ENCODE results near the gene MAG. TPM values are rescaled to one million over a fixed set of nuclear protein-coding genes. Genes with fewer than 3 reads are reported as not detected.

Gene MAG
- total RNA-seq, 1 experiment from 2014 or later, result 0.46 TPM

- CTCF ChIA-PET, result interaction anchor here (1.6 kb wide), 1 partner anchor 11 kb away, joined by 12 read pairs; no protein-coding TSS in a partner anchor
- Mint-ChIP-seq H3K27me3 (ENCODE audit: low read depth) (no peaks in the 10 kb centered on the region; the same call in 1 of the 2 replicates), H3K9me3 (no peaks in the 10 kb centered on the region), H3K4me1 (0 out of 2 replicates have a peak, but pooled peaks cover 3% of the 10 kb centered on the region), H3K27ac (no peak overlapping the region), H3K4me3 (no peak overlapping the region), H3K36me3 (no peaks in the 10 kb centered on the region)
- DNase-seq (ENCODE audit: low spot score) (no peak), ATAC-seq (no peak)
- POLR2A ChIA-PET, result no interaction called here
- TF ChIP-seq ERG (CRISPR knock-in tag; IDR thresholded peaks at IDR 0.05) (no peak), ZNF396 (CRISPR knock-in tag; IDR thresholded peaks at IDR 0.05; ENCODE audit: borderline replicate concordance) (no peak), ZNF317 (CRISPR knock-in tag; IDR thresholded peaks at IDR 0.05; ENCODE audit: borderline replicate concordance, low read depth) (no peak), OVOL2 (CRISPR knock-in tag; IDR thresholded peaks at IDR 0.05; ENCODE audit: borderline replicate concordance) (no peak), PRRX2 (CRISPR knock-in tag; IDR thresholded peaks at IDR 0.05) (no peak), ZNF423 (CRISPR knock-in tag; IDR thresholded peaks at IDR 0.05) (no peak), ZNF219 (CRISPR knock-in tag; IDR thresholded peaks at IDR 0.05; ENCODE audit: borderline replicate concordance) (no peak), NR3C1 (CRISPR knock-in tag; conservative IDR thresholded peaks at IDR 0.05; ENCODE audit: low read depth) (no peak), ZBTB43 (CRISPR knock-in tag; IDR thresholded peaks at IDR 0.05) (no peak), ZBTB21 (CRISPR knock-in tag; IDR thresholded peaks at IDR 0.05; ENCODE audit: borderline replicate concordance) (no peak), IRF2 (CRISPR knock-in tag; IDR thresholded peaks at IDR 0.05; ENCODE audit: borderline replicate concordance, low read depth) (no peak), MLX (CRISPR knock-in tag; IDR thresholded peaks at IDR 0.05) (no peak), ZNF263 (CRISPR knock-in tag; IDR thresholded peaks at IDR 0.05; ENCODE audit: low read depth) (no peak)
Measured at GRCh38 chr19:35341565-35342225, 49.7 kb downstream of the MAG start.

GRCh38 chr19:35342430-35342829, 50.5 kb downstream of the MAG start:
- TF ChIP-seq ZBTB21 (CRISPR knock-in tag; IDR thresholded peaks at IDR 0.05; ENCODE audit: borderline replicate concordance) (no peak), HMGXB4 (CRISPR knock-in tag; IDR thresholded peaks at IDR 0.05) (no peak), ZNF512 (CRISPR knock-in tag; IDR thresholded peaks at IDR 0.05; ENCODE audit: borderline replicate concordance) (no peak), ATF2 (CRISPR knock-in tag; IDR thresholded peaks at IDR 0.05; ENCODE audit: borderline replicate concordance, low read depth) (no peak), FOXJ3 (CRISPR knock-in tag; IDR thresholded peaks at IDR 0.05; ENCODE audit: borderline replicate concordance) (no peak), ZNF263 (CRISPR knock-in tag; IDR thresholded peaks at IDR 0.05; ENCODE audit: low read depth) (no peak), GRHL2 (CRISPR knock-in tag; IDR thresholded peaks at IDR 0.05; ENCODE audit: insufficient replicate concordance, severe bottlenecking) (no peak)
- Mint-ChIP-seq H3K4me3 (no peak overlapping the region), H3K4me1 (0 out of 2 replicates have a peak, but pooled peaks cover 2% of the 10 kb centered on the region), H3K36me3 (no peaks in the 10 kb centered on the region), H3K9me3 (no peaks in the 10 kb centered on the region), H3K27me3 (ENCODE audit: low read depth) (no peaks in the 10 kb centered on the region; the same call in 1 of the 2 replicates), H3K27ac (no peak overlapping the region)
- no peak for DNase-seq (ENCODE audit: low spot score)
- ChIA-PET POLR2A (interaction anchor here (0.7 kb wide), 1 partner anchor 474 kb away, joined by 3 read pairs; no protein-coding TSS in a partner anchor), CTCF (interaction anchor here (0.6 to 1.6 kb wide), 6 partner anchors 10 to 287 kb away, joined by 3 to 12 read pairs (median 3); no protein-coding TSS in a partner anchor)
- ATAC-seq, result peak; percentile 52
